Measurements from ENCODE around the gene SLC51A.

SLC51A gene

DNA sequence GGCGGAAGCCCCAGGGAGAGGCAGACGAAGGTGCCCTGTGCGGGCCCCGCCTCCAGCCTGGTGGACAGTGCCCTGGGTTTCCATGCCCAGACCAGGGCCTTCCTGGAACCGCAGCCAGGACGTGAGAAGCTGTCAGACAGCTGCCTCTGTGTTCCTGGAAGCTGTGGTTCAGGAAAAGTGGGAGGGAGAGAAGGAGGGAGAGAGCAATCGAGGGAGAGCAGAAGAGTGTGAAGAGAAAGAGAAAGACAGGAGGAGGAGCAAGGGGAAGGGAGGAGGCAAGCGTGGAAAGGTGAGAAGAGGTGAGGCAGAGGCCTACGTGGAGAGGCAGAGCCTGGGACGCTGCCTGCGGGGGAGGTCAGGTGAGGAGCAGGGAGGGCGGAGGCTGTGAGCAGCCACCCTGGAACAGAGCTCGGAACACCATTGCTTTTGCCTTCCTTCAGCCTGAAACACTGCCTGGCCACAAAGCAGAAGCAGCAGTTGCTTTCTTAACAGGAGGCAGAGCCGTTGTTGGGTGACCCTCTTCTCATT is 23.7 kb upstream of the SLC51A start:
- Histone ChIP-seq H3K27ac (ENCODE audit: insufficient read depth in 1 of 2, low read depth in 1 of 2, low read length in 2 of 2, poor library complexity in 1 of 2, severe bottlenecking in 2 of 2) (peak overlapping the region; percentile 74 to 85), H3K36me3 (ENCODE audit: control insufficient read depth in 4 of 4, insufficient read depth in 4 of 4, low read length in 3 of 4) (no peaks in the 10 kb centered on the region), H3K9me3 (ENCODE audit: control extremely low read depth in 1 of 5, control insufficient read depth in 4 of 5, insufficient read depth in 2 of 5, low read depth in 1 of 5, low read length in 4 of 5) (no peaks in the 10 kb centered on the region), H3K4me1 (ENCODE audit: control extremely low read depth in 1 of 4, control insufficient read depth in 4 of 4, insufficient read depth in 4 of 4, low read length in 3 of 4) (peaks cover 4 to 79% (median 41%) of the 10 kb centered on the region in 4 experiments), H3K4me3 (ENCODE audit: control insufficient read depth in 1 of 7, extremely low read depth in 1 of 7, insufficient read depth in 4 of 7, low read depth in 2 of 7, low read length in 6 of 7) (peak overlapping the region in 1 of 7 experiments; percentile 19), H3K27me3 (replicated peaks in 2 of 5; ENCODE audit: control insufficient read depth in 4 of 5, insufficient read depth in 5 of 5, low read length in 4 of 5) (no peaks in the 10 kb centered on the region)
- POLR2A ChIA-PET = interaction anchor here (0.7 to 1.3 kb wide), 4 partner anchors 10 to 113 kb away, joined by 3 to 4 read pairs (median 3); no protein-coding TSS in a partner anchor
- CTCF ChIA-PET = interaction anchor here (27.5 kb wide), 1 partner anchor 118 kb away, joined by 542 read pairs; no protein-coding TSS in a partner anchor
- peak in 2 of 3 donors; percentile 66 to 70 for DNase-seq
- WGBS (ENCODE audit: insufficient coverage) = 37% methylated on average over 13 of the region's 14 CpGs

DNA sequence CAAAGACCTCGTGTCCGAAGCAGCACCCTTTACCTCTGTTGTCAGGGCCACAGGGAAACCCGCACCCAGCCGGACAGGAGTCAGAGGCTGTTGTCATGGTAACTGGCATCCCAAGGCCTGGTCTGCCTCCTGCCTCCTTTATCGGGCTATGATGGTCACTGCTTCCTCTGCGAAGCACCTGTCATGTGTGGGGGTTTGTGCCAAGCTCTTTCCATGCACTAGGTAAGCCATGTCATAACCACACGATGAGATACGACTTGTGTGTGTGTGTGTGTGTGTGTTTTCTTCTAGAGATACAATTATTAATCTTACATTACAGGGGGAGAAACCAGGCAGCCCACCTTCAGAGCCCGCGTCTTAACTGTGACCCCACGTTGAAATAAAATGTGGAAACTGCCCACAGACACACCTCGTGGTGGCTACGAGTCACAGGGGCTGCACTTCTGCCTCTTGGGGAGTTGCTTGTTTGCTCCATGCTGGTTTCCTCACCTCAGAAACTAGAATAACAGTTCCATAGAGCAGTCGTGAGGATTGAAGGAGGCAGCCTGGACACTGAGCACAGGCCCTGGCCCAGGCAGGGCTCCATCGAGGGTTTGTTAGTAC is 23.1 kb upstream of the SLC51A start:
- 87% methylated on average over 9 of the region's 15 CpGs for WGBS (ENCODE audit: insufficient coverage)
- DNase-seq = peak in 2 of 3 donors; percentile 43 to 56
- peak overlapping the region in 1 of 2 experiments; percentile 85 for H3K27ac ChIP-seq (ENCODE audit: insufficient read depth in 1 of 2, low read depth in 1 of 2, low read length in 2 of 2, poor library complexity in 1 of 2, severe bottlenecking in 2 of 2)
- no peak overlapping the region for H3K4me3 ChIP-seq (ENCODE audit: control insufficient read depth in 1 of 7, extremely low read depth in 1 of 7, insufficient read depth in 4 of 7, low read depth in 2 of 7, low read length in 6 of 7)
- H3K36me3 ChIP-seq (ENCODE audit: control insufficient read depth in 4 of 4, insufficient read depth in 4 of 4, low read length in 3 of 4) = no peaks in the 10 kb centered on the region
- ChIA-PET POLR2A (no interaction called here), CTCF (interaction anchor here (1.0 to 27.5 kb wide), 2 partner anchors 14 to 119 kb away, joined by 4 to 542 read pairs; no protein-coding TSS in a partner anchor)
- H3K9me3 ChIP-seq (ENCODE audit: control extremely low read depth in 1 of 5, control insufficient read depth in 4 of 5, insufficient read depth in 2 of 5, low read depth in 1 of 5, low read length in 4 of 5) = no peaks in the 10 kb centered on the region
- H3K27me3 ChIP-seq (replicated peaks in 2 of 5; ENCODE audit: control insufficient read depth in 4 of 5, insufficient read depth in 5 of 5, low read length in 4 of 5) = no peaks in the 10 kb centered on the region
- H3K4me1 ChIP-seq (ENCODE audit: control extremely low read depth in 1 of 4, control insufficient read depth in 4 of 4, insufficient read depth in 4 of 4, low read length in 3 of 4) = peaks cover 4 to 73% (median 41%) of the 10 kb centered on the region in 4 experiments

DNA sequence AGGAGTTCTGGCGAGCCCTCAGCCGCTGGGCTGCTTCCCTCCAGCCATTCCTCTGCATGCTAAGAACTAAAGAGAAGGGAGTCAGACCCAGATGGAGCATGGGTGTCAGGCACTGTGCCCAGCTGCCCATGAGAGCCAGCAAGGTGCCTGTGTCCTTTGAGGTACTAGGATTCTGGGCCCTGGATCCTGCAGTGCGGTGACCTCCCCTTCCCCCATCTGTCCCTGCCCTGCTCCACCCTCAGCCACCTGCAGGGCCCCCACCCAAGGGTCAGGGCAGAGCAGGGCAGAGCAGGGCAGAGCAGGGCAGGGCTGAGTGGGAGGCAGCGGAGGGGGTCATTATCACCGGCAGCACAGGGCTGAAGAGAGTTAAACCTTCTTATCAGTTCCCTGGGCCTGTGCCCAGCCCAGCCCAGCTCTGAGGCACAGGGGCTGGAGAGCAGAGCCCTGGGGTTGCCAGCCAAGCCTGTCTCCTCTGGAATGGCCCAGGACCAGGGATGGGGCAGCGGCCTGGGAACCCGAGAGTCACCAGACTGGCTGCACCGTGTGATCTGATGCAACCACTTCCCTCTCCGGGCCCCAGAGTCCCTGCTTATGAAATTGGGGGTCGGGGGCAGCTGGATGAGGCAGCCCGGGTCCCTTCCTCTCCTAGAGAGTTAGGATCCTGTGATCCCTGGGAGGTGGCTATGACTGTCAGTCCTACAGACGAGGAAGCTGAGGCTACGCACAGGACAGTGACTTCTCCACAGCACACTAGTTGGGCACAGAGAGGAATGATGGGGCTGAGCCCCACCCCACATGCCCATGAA is 22.4 kb upstream of the SLC51A start:
- H3K36me3 ChIP-seq (ENCODE audit: control insufficient read depth in 4 of 4, insufficient read depth in 4 of 4, low read length in 3 of 4) = no peaks in the 10 kb centered on the region
- 50% methylated on average over 10 of the region's 13 CpGs for WGBS (ENCODE audit: insufficient coverage)
- H3K4me1 ChIP-seq (ENCODE audit: control extremely low read depth in 1 of 4, control insufficient read depth in 4 of 4, insufficient read depth in 4 of 4, low read length in 3 of 4) = peaks cover 4 to 70% (median 41%) of the 10 kb centered on the region in 4 experiments
- ChIA-PET CTCF (interaction anchor here (0.7 to 27.5 kb wide), 6 partner anchors 7 to 120 kb away, joined by 3 to 542 read pairs (median 10); no protein-coding TSS in a partner anchor), POLR2A (interaction anchor here (0.8 to 0.9 kb wide), 2 partner anchors 113 to 116 kb away, joined by 3 read pairs; no protein-coding TSS in a partner anchor)
- H3K9me3 ChIP-seq (ENCODE audit: control extremely low read depth in 1 of 5, control insufficient read depth in 4 of 5, insufficient read depth in 2 of 5, low read depth in 1 of 5, low read length in 4 of 5) = no peaks in the 10 kb centered on the region
- H3K4me3 ChIP-seq (ENCODE audit: control insufficient read depth in 1 of 7, extremely low read depth in 1 of 7, insufficient read depth in 4 of 7, low read depth in 2 of 7, low read length in 6 of 7) = no peak overlapping the region
- peak overlapping the region in 1 of 2 experiments; percentile 85 for H3K27ac ChIP-seq (ENCODE audit: insufficient read depth in 1 of 2, low read depth in 1 of 2, low read length in 2 of 2, poor library complexity in 1 of 2, severe bottlenecking in 2 of 2)
- DNase-seq = peak in 2 of 3 donors; percentile 50 to 70
- no peaks in the 10 kb centered on the region for H3K27me3 ChIP-seq (replicated peaks in 2 of 5; ENCODE audit: control insufficient read depth in 4 of 5, insufficient read depth in 5 of 5, low read length in 4 of 5)

DNA sequence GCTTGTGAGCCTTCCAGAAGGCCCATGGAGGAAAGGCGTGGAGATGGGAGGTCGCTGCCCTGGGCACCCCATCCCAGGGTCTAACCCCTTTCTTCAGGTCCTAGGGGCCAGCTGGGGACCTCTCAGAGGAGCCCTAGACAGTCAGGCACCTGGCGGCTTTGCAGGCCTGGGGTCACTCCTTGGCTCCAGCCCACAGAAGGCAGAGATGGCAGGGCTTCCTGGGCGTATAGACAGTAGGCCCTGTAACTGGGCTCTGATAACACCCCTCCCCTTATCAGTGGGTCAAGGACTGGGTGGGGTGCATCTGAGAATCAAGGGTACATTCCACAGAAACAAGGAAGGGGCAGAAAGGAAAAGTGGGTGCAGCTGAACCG is 21.8 kb upstream of the SLC51A start:
- H3K9me3 ChIP-seq (ENCODE audit: control extremely low read depth in 1 of 5, control insufficient read depth in 4 of 5, insufficient read depth in 2 of 5, low read depth in 1 of 5, low read length in 4 of 5) = no peaks in the 10 kb centered on the region

DNA sequence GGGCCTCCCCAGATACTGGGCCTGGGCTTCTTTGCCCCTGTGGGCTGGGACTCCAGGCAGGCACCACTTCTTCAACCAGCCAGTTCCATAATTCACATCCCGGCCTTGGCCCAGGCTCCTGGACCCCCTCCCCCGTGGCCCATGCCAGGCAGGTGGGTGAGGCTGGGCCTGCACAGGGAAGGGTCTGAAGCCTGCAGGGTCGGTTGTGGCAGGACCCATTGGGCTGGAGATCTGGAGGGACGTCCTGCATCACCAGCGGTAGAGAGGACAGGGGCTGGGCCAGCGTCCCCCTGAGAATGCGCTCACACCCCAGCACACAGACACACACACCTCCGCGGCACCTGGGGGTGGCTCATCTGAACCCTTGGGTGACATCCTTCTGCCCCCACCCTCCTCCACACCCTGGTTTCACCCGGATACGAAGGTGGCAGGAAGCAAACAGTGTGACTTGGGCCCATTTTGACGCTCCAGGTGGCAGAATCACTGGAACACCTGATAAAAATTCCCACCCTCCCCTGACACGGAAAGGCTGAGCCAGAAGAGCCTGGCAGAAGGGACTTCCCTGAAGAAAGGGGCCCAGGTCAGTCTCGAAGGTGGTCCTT is 20.6 kb upstream of the SLC51A start:
- Histone ChIP-seq H3K27me3 (replicated peaks in 2 of 5; ENCODE audit: control insufficient read depth in 4 of 5, insufficient read depth in 5 of 5, low read length in 4 of 5) (no peaks in the 10 kb centered on the region), H3K36me3 (ENCODE audit: control insufficient read depth in 4 of 4, insufficient read depth in 4 of 4, low read length in 3 of 4) (no peaks in the 10 kb centered on the region), H3K27ac (ENCODE audit: insufficient read depth in 1 of 2, low read depth in 1 of 2, low read length in 2 of 2, poor library complexity in 1 of 2, severe bottlenecking in 2 of 2) (no peak overlapping the region), H3K4me3 (ENCODE audit: control insufficient read depth in 1 of 7, extremely low read depth in 1 of 7, insufficient read depth in 4 of 7, low read depth in 2 of 7, low read length in 6 of 7) (no peak overlapping the region), H3K4me1 (ENCODE audit: control extremely low read depth in 1 of 4, control insufficient read depth in 4 of 4, insufficient read depth in 4 of 4, low read length in 3 of 4) (peaks cover 4 to 56% (median 41%) of the 10 kb centered on the region in 4 experiments), H3K9me3 (ENCODE audit: control extremely low read depth in 1 of 5, control insufficient read depth in 4 of 5, insufficient read depth in 2 of 5, low read depth in 1 of 5, low read length in 4 of 5) (no peaks in the 10 kb centered on the region)
- CTCF ChIA-PET = interaction anchor here (0.9 to 27.5 kb wide), 19 partner anchors 7 to 193 kb away, joined by 3 to 542 read pairs (median 5); partner anchors contain the start of gene ZDHHC19
- POLR2A ChIA-PET = no interaction called here
- WGBS (ENCODE audit: insufficient coverage) = 95% methylated on average over 11 of the region's 14 CpGs
- no peak for DNase-seq

More for the DNA sequence above, 21.8 kb upstream of the SLC51A start:
- H3K4me3 ChIP-seq (ENCODE audit: control insufficient read depth in 1 of 7, extremely low read depth in 1 of 7, insufficient read depth in 4 of 7, low read depth in 2 of 7, low read length in 6 of 7) = no peak overlapping the region
- H3K27ac ChIP-seq (ENCODE audit: insufficient read depth in 1 of 2, low read depth in 1 of 2, low read length in 2 of 2, poor library complexity in 1 of 2, severe bottlenecking in 2 of 2) = peak overlapping the region in 1 of 2 experiments; percentile 85
- 82% methylated on average over 4 of the region's 5 CpGs for WGBS (ENCODE audit: insufficient coverage)
- H3K4me1 ChIP-seq (ENCODE audit: control extremely low read depth in 1 of 4, control insufficient read depth in 4 of 4, insufficient read depth in 4 of 4, low read length in 3 of 4) = peaks cover 4 to 66% (median 41%) of the 10 kb centered on the region in 4 experiments
- DNase-seq = no peak
- POLR2A ChIA-PET = interaction anchor here (0.8 to 0.9 kb wide), 2 partner anchors 113 to 116 kb away, joined by 3 read pairs; no protein-coding TSS in a partner anchor
- H3K36me3 ChIP-seq (ENCODE audit: control insufficient read depth in 4 of 4, insufficient read depth in 4 of 4, low read length in 3 of 4) = no peaks in the 10 kb centered on the region
- no peaks in the 10 kb centered on the region for H3K27me3 ChIP-seq (replicated peaks in 2 of 5; ENCODE audit: control insufficient read depth in 4 of 5, insufficient read depth in 5 of 5, low read length in 4 of 5)
- CTCF ChIA-PET = interaction anchor here (0.7 to 27.5 kb wide), 6 partner anchors 8 to 120 kb away, joined by 3 to 542 read pairs (median 10); no protein-coding TSS in a partner anchor

DNA sequence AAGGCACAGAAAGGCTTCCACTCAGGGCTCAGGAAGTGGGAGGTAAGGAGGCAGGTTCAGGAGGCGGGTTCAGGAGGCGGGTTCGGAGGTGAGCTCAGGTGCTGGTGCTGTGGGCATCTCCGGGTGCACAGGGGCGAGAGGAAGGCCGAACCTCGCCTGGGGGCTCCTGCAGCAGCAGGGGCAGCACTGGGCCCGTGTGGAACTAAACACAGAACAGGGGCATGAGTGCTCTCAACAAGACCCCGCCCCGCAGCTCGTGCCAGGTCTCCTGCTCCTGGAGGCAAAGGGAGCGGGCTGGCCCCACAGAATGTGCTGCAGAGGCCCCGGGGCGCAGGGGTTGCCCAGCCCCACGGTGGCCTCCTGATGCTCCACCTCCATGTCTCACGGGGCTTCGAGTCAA is 18.8 kb upstream of the SLC51A start:
- Histone ChIP-seq H3K9me3 (ENCODE audit: control extremely low read depth in 1 of 5, control insufficient read depth in 4 of 5, insufficient read depth in 2 of 5, low read depth in 1 of 5, low read length in 4 of 5) (no peaks in the 10 kb centered on the region), H3K4me3 (ENCODE audit: control insufficient read depth in 1 of 7, extremely low read depth in 1 of 7, insufficient read depth in 4 of 7, low read depth in 2 of 7, low read length in 6 of 7) (no peak overlapping the region), H3K27me3 (replicated peaks in 2 of 5; ENCODE audit: control insufficient read depth in 4 of 5, insufficient read depth in 5 of 5, low read length in 4 of 5) (no peaks in the 10 kb centered on the region), H3K4me1 (ENCODE audit: control extremely low read depth in 1 of 4, control insufficient read depth in 4 of 4, insufficient read depth in 4 of 4, low read length in 3 of 4) (peaks cover 4 to 44% (median 29%) of the 10 kb centered on the region in 4 experiments), H3K27ac (ENCODE audit: insufficient read depth in 1 of 2, low read depth in 1 of 2, low read length in 2 of 2, poor library complexity in 1 of 2, severe bottlenecking in 2 of 2) (no peak overlapping the region), H3K36me3 (ENCODE audit: control insufficient read depth in 4 of 4, insufficient read depth in 4 of 4, low read length in 3 of 4) (no peaks in the 10 kb centered on the region)
- ChIA-PET POLR2A (no interaction called here), CTCF (interaction anchor here (0.8 to 27.5 kb wide), 14 partner anchors 11 to 809 kb away, joined by 3 to 542 read pairs (median 4); no protein-coding TSS in a partner anchor)
- no peak for DNase-seq
- WGBS (ENCODE audit: insufficient coverage) = 97% methylated on average over 17 of the region's 17 CpGs
